ENCODE data around the gene RAC3. TPM values are rescaled to one million over a fixed set of nuclear protein-coding genes. Genes with fewer than 3 reads are reported as not detected.
A peak's percentile ranks its signal among the peaks of the same experiment; 100 is the strongest.

RAC3 gene
- total RNA-seq, 6 experiments from 2014 or later, result 3.4 to 9.0 (median 5.4) TPM

DNA sequence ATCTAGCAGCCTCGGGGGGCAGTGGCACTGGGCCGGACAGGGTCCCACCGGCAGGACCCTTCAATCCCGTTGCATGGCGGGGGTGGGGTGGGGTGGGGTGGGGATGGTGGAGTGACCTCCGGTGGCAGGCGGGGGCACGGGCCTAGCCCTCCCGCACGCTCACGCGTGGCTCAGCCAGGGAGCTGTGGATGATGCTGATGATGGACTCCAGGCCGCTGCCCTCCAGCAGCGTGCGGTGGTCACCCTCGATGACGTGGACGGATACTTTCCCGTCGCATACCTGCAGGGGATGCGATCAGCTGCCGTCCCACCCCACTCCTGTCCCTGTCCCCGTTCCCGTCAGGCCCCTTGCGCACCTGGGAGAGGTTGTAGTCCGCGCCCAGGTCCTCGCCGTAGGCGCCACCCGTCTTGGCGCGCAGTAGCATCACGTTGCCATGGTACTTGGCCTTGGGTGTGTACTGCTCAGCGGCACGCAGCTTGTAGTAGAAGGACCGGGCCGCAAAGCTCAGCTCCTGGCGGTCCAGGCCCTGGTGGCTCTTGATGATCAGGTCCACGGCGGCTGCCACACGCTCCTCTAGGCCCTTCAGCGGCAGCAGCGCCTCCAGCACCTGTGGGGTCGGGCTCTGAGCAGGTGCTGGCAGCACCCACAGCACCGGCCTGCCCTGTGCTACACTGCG, 47.7 kb downstream of the RAC3 start:
- Histone ChIP-seq H3K4me3 (no peak overlapping the region), H3K4me1 (no peaks in the 10 kb centered on the region), H3K27ac (no peak overlapping the region), H3K27me3 (no peaks in the 10 kb centered on the region), H3K9me3 (no peaks in the 10 kb centered on the region), H3K36me3 (peaks cover 4 to 63% (median 29%) of the 10 kb centered on the region in 4 donors)
- 65% methylated on average over 8 of the region's 47 CpGs for WGBS (ENCODE audit: insufficient coverage, low coverage, low lambda C conversion rate, missing lambda C conversion rate)
- peak in 1 of 4 donors; percentile 1 for ATAC-seq
- TF ChIP-seq POLR2A (IDR thresholded peaks at IDR 0.05), result no peak
- TF ChIP-seq, protein P1, sequence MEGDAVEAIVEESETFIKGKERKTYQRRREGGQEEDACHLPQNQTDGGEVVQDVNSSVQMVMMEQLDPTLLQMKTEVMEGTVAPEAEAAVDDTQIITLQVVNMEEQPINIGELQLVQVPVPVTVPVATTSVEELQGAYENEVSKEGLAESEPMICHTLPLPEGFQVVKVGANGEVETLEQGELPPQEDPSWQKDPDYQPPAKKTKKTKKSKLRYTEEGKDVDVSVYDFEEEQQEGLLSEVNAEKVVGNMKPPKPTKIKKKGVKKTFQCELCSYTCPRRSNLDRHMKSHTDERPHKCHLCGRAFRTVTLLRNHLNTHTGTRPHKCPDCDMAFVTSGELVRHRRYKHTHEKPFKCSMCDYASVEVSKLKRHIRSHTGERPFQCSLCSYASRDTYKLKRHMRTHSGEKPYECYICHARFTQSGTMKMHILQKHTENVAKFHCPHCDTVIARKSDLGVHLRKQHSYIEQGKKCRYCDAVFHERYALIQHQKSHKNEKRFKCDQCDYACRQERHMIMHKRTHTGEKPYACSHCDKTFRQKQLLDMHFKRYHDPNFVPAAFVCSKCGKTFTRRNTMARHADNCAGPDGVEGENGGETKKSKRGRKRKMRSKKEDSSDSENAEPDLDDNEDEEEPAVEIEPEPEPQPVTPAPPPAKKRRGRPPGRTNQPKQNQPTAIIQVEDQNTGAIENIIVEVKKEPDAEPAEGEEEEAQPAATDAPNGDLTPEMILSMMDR (IDR thresholded peaks at IDR 0.05), result no peak
- no peak for DNase-seq
- intact Hi-C loops (cut with DNase I), result no loop called here

DNA sequence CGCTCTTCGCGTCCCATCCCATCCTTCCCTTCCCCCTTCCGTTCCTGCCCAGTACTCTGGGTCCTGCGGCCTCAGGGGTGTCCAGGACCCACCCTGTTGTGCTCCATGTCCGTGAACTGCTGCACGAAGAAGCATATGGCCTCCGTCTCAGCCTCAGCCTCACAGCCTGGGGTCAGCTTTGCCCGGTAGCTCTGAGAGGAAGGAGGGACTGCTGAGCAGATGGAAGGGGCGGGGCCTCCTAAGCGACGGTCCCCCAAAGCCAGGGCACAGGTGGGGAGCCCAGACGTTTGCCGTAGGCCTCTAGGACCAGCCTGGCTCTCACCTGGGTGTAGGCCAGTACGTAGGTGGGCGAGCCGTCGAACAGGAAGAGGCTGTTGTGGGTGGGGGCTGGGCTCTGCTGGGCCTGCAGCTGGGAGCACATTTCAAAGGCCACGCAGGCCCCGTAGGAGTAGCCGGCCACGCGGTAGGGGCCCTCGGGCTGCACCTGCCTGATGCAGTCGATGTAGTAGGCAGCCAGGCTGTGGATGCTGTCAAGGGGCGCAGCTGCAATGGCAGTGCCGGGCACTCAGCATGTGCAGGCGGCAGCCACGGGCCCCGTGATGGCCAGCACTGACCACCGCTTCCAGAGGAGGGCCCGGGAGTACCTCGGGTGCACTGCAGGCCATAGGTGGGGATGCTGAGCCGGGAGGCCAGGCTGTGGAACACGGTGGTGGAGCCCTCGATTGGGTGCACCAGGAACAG, 48.7 kb downstream of the RAC3 start:
- Histone ChIP-seq H3K9me3 (no peaks in the 10 kb centered on the region), H3K27ac (no peak overlapping the region), H3K4me3 (no peak overlapping the region), H3K27me3 (no peaks in the 10 kb centered on the region), H3K36me3 (peaks cover 8 to 74% (median 35%) of the 10 kb centered on the region in 4 donors), H3K4me1 (no peaks in the 10 kb centered on the region)
- intact Hi-C loops (cut with DNase I), result loop anchor here in 1 of 2 donors (10.0 kb wide), 1 partner anchor 45 kb away; the partner anchor contains the start of genes DCXR and RAC3
- ATAC-seq (no peak), DNase-seq (no peak)
- TF ChIP-seq, protein P1 (IDR thresholded peaks at IDR 0.05), result no peak
- TF ChIP-seq POLR2A (IDR thresholded peaks at IDR 0.05), result no peak
- 86% methylated on average over 6 of the region's 36 CpGs for WGBS (ENCODE audit: insufficient coverage, low coverage, low lambda C conversion rate, missing lambda C conversion rate)

DNA sequence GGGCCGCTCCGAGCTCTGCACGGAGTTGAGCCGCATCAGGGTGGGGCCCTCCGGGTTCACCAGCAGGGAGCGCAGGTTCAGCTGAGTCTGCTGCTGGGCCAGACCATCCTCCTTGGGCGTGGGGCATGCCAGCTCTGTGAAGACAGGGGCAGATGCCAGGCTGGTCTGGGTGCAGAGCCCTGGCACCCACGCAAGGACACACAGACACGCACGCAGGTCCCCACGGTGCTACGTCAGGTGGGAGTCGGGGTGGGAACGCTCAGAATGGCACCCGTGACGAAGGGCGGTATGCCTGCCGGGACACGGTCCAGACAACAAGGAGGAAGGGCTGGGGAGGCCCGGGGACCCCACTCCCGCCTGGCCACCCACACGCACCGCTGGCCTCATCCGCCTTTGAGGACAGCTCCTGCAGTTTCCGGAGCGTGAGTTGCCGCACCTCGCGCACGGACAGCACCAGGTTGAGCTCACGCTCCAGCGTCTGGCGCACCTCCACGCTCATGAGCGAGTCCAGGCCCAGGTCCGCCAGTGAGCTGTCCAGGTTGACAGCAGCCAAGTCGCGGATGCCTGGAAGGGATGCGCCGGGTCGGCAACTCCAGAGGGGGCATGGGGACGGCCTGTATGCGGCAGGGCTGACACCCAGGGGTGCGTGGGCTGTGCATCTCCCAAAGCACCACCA, 49.4 kb downstream of the RAC3 start:
- DNase-seq, result no peak
- TF ChIP-seq, protein P1 (IDR thresholded peaks at IDR 0.05), result no peak
- WGBS (ENCODE audit: insufficient coverage, low coverage, low lambda C conversion rate, missing lambda C conversion rate), result 100% methylated on average over 1 of the region's 44 CpGs
- peaks cover 10 to 81% (median 38%) of the 10 kb centered on the region in 4 donors for H3K36me3 ChIP-seq
- no peak overlapping the region for H3K4me3 ChIP-seq
- no peak for ATAC-seq
- no peak overlapping the region for H3K27ac ChIP-seq
- H3K27me3 ChIP-seq, result no peaks in the 10 kb centered on the region
- H3K9me3 ChIP-seq, result no peaks in the 10 kb centered on the region
- intact Hi-C loops (cut with DNase I), result loop anchor here in 1 of 2 donors (10.0 kb wide), 1 partner anchor 46 kb away; the partner anchor contains the start of genes DCXR and RAC3
- no peaks in the 10 kb centered on the region for H3K4me1 ChIP-seq

GRCh38 chr17:82081546-82081945, 50.1 kb downstream of the RAC3 start:
- ATAC-seq, result no peak
- Histone ChIP-seq H3K27ac (no peak overlapping the region), H3K36me3 (peaks cover 10 to 87% (median 41%) of the 10 kb centered on the region in 4 donors), H3K27me3 (no peaks in the 10 kb centered on the region), H3K4me3 (no peak overlapping the region), H3K4me1 (no peaks in the 10 kb centered on the region), H3K9me3 (no peaks in the 10 kb centered on the region)
- DNase-seq, result no peak
- WGBS (ENCODE audit: insufficient coverage, low coverage, low lambda C conversion rate, missing lambda C conversion rate), result no CpG with 5 or more reads among the region's 20 CpGs
- intact Hi-C loops (cut with DNase I), result loop anchor here in 1 of 2 donors (10.0 kb wide), 1 partner anchor 47 kb away; the partner anchor contains the start of genes DCXR and RAC3
- no peak for TF ChIP-seq POLR2A (IDR thresholded peaks at IDR 0.05)
- TF ChIP-seq, protein P1 (IDR thresholded peaks at IDR 0.05), result no peak

All from right lobe of liver (tissue), 6 donors.